ENCODE data around the gene BEGAIN. TPM values are rescaled to one million over a fixed set of nuclear protein-coding genes. Genes with fewer than 3 reads are reported as not detected.

Gene BEGAIN
- total and polyA plus RNA-seq, 9 donors, result 2.0 to 7.9 (median 4.5) TPM

GRCh38 chr14:100549834-100550625 lies 37.2 kb downstream of the BEGAIN start:
- H3K4me3 ChIP-seq (ENCODE audit: low read length), result no peak overlapping the region

GRCh38 chr14:100548939-100549338 lies 38.3 kb downstream of the BEGAIN start:
- H3K9me3 ChIP-seq (replicated peaks; ENCODE audit: control insufficient read depth, low read depth, low read length), result no peaks in the 10 kb centered on the region
- peaks cover 18% of the 10 kb centered on the region for H3K27me3 ChIP-seq (ENCODE audit: control insufficient read depth, insufficient read depth, low read length)
- no peak overlapping the region for H3K4me3 ChIP-seq (ENCODE audit: low read length)
- H3K27ac ChIP-seq (ENCODE audit: low read length), result no peak overlapping the region
- WGBS (ENCODE audit: insufficient coverage), result 78% methylated on average over 15 of the region's 15 CpGs
- DNase-seq, result no peak
- no peaks in the 10 kb centered on the region for H3K36me3 ChIP-seq (ENCODE audit: control insufficient read depth, insufficient read depth, low read length)
- peaks cover 16% of the 10 kb centered on the region for H3K4me1 ChIP-seq (ENCODE audit: control insufficient read depth, insufficient read depth, low read length)

More at GRCh38 chr14:100549834-100550625, 37.2 kb downstream of the BEGAIN start:
- Histone ChIP-seq H3K4me1 (ENCODE audit: control insufficient read depth, insufficient read depth, low read length) (peaks cover 23% of the 10 kb centered on the region), H3K27me3 (ENCODE audit: control insufficient read depth, insufficient read depth, low read length) (peaks cover 18% of the 10 kb centered on the region), H3K27ac (ENCODE audit: low read length) (no peak overlapping the region), H3K9me3 (replicated peaks; ENCODE audit: control insufficient read depth, low read depth, low read length) (no peaks in the 10 kb centered on the region), H3K36me3 (ENCODE audit: control insufficient read depth, insufficient read depth, low read length) (no peaks in the 10 kb centered on the region)
- 64% methylated on average over 27 of the region's 29 CpGs for WGBS (ENCODE audit: insufficient coverage)
- DNase-seq, result no peak

GRCh38 chr14:100548295-100548655 lies 38.9 kb downstream of the BEGAIN start:
- Histone ChIP-seq H3K9me3 (replicated peaks; ENCODE audit: control insufficient read depth, low read depth, low read length) (no peaks in the 10 kb centered on the region), H3K4me1 (ENCODE audit: control insufficient read depth, insufficient read depth, low read length) (peaks cover 12% of the 10 kb centered on the region), H3K27me3 (ENCODE audit: control insufficient read depth, insufficient read depth, low read length) (peaks cover 16% of the 10 kb centered on the region), H3K27ac (ENCODE audit: low read length) (no peak overlapping the region), H3K36me3 (ENCODE audit: control insufficient read depth, insufficient read depth, low read length) (peaks cover 1% of the 10 kb centered on the region), H3K4me3 (ENCODE audit: low read length) (no peak overlapping the region)
- WGBS (ENCODE audit: insufficient coverage), result 73% methylated on average over 5 of the region's 5 CpGs
- no peak for DNase-seq

DNA sequence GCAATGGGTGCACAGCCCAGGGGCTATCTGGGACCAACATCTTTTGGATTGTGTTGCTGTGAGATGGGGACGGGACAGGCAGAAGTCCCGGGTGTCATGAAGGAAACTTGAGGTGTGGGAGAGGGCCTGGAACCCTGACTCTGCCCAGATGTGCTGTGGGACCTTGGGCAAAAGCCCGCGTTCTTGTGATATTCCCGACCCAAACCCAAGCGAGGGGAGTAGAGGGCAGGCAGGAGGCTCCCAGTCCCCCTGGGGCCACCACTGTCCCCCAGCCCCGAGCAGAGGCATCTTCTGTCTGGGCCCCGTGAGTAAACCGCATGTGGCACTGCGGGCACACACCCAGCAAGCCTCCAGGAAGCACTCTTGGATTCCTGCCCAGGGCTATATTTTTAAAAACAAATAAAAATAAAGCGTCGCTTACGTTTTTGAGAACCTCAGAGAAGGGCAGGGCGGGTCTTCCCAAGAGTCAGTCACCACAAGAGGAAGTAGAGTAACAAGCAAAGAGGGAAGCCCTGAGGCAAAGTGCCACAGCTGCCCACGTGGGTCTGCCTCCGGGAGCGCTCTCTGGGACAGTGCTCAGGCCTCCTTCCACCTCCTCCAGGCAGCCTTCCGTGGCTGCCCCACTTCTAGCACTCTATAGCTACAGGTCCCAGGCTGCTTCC lies 39.5 kb downstream of the BEGAIN start:
- H3K4me1 ChIP-seq (ENCODE audit: control insufficient read depth, insufficient read depth, low read length), result peaks cover 12% of the 10 kb centered on the region
- WGBS (ENCODE audit: insufficient coverage), result 69% methylated on average over 12 of the region's 18 CpGs
- peaks cover 2% of the 10 kb centered on the region for H3K36me3 ChIP-seq (ENCODE audit: control insufficient read depth, insufficient read depth, low read length)
- DNase-seq, result peak; percentile 81
- no peaks in the 10 kb centered on the region for H3K9me3 ChIP-seq (replicated peaks; ENCODE audit: control insufficient read depth, low read depth, low read length)
- no peak overlapping the region for H3K27ac ChIP-seq (ENCODE audit: low read length)
- H3K27me3 ChIP-seq (ENCODE audit: control insufficient read depth, insufficient read depth, low read length), result peaks cover 16% of the 10 kb centered on the region
- no peak overlapping the region for H3K4me3 ChIP-seq (ENCODE audit: low read length)

DNA sequence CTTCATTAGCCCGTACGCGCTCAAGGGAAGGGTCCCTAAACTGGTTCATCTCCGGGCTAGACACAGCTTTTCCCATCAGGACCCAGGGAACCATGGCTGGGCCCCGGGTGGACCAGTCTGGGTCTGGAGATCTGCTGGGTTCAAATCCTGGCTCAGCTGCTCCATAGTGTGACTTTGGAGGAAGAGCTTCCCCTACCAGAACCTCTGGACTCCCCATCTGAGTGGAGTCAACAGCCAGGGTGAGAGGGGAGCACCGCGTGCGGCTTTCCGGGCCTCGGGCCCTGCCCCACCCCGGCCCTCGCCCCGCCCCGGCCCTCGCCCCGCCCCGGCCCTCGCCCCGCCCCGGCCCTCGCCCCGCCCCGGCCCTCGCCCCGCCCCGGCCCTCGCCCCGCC lies 41.2 kb downstream of the BEGAIN start:
- H3K27ac ChIP-seq (ENCODE audit: low read length), result no peak overlapping the region
- no peaks in the 10 kb centered on the region for H3K9me3 ChIP-seq (replicated peaks; ENCODE audit: control insufficient read depth, low read depth, low read length)
- H3K27me3 ChIP-seq (ENCODE audit: control insufficient read depth, insufficient read depth, low read length), result peaks cover 14% of the 10 kb centered on the region
- WGBS (ENCODE audit: insufficient coverage), result 74% methylated on average over 4 of the region's 28 CpGs
- no peak overlapping the region for H3K4me3 ChIP-seq (ENCODE audit: low read length)
- H3K4me1 ChIP-seq (ENCODE audit: control insufficient read depth, insufficient read depth, low read length), result peaks cover 22% of the 10 kb centered on the region
- no peak for DNase-seq
- peaks cover 2% of the 10 kb centered on the region for H3K36me3 ChIP-seq (ENCODE audit: control insufficient read depth, insufficient read depth, low read length)

- Histone ChIP-seq H3K4me1 (ENCODE audit: control insufficient read depth, insufficient read depth, low read length) (peaks cover 24% of the 10 kb centered on the region), H3K4me3 (ENCODE audit: low read length) (no peak overlapping the region), H3K9me3 (replicated peaks; ENCODE audit: control insufficient read depth, low read depth, low read length) (no peaks in the 10 kb centered on the region), H3K27me3 (ENCODE audit: control insufficient read depth, insufficient read depth, low read length) (peaks cover 13% of the 10 kb centered on the region), H3K36me3 (ENCODE audit: control insufficient read depth, insufficient read depth, low read length) (peaks cover 2% of the 10 kb centered on the region), H3K27ac (ENCODE audit: low read length) (no peak overlapping the region)
- 90% methylated on average over 1 of the region's 5 CpGs for WGBS (ENCODE audit: insufficient coverage)
- no peak for DNase-seq
Measured at GRCh38 chr14:100545359-100545758, 41.9 kb downstream of the BEGAIN start.

DNA sequence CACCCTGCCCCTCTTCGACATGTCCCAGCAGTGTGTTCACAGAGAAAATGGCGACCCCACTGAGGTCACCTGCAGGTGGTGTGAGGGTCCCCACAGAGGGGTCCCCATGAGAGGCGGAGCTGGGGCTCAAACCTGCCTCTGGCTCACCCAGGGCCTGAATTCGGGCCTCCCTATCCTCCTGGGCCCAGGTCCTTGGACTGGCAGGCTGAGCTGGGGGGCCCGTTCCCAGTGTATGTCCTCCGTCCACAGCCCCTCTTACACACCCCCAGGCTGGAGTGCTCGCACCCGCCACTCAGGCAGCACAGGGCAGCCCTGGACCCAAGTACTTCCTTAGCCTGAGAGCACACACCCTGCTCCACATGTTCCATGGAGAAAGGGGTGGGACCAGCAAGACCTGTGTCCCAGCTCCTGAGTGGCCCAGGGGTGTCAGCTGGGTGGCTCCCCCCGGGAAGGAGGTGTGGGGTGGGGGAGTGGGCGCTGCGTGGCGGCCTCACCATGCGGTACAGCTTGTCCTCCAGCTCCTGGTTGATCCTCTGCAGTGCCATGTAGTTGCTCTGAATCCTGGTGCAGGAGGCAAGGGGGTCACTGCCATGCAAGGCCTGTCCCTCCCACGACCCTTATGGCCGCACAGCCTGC lies 42.6 kb downstream of the BEGAIN start:
- Histone ChIP-seq H3K9me3 (replicated peaks; ENCODE audit: control insufficient read depth, low read depth, low read length) (no peaks in the 10 kb centered on the region), H3K27me3 (ENCODE audit: control insufficient read depth, insufficient read depth, low read length) (peaks cover 13% of the 10 kb centered on the region), H3K4me1 (ENCODE audit: control insufficient read depth, insufficient read depth, low read length) (peaks cover 24% of the 10 kb centered on the region), H3K4me3 (ENCODE audit: low read length) (no peak overlapping the region), H3K27ac (ENCODE audit: low read length) (no peak overlapping the region), H3K36me3 (ENCODE audit: control insufficient read depth, insufficient read depth, low read length) (peaks cover 2% of the 10 kb centered on the region)
- 87% methylated on average over 7 of the region's 15 CpGs for WGBS (ENCODE audit: insufficient coverage)
- DNase-seq, result no peak

- Histone ChIP-seq H3K4me3 (ENCODE audit: low read length) (no peak overlapping the region), H3K27ac (ENCODE audit: low read length) (no peak overlapping the region), H3K27me3 (ENCODE audit: control insufficient read depth, insufficient read depth, low read length) (peaks cover 13% of the 10 kb centered on the region), H3K4me1 (ENCODE audit: control insufficient read depth, insufficient read depth, low read length) (peaks cover 24% of the 10 kb centered on the region), H3K9me3 (replicated peaks; ENCODE audit: control insufficient read depth, low read depth, low read length) (no peaks in the 10 kb centered on the region), H3K36me3 (ENCODE audit: control insufficient read depth, insufficient read depth, low read length) (peaks cover 2% of the 10 kb centered on the region)
- DNase-seq, result no peak
- WGBS (ENCODE audit: insufficient coverage), result 88% methylated on average over 19 of the region's 19 CpGs
Measured at GRCh38 chr14:100543471-100544455, 43.5 kb downstream of the BEGAIN start.

- peaks cover 8% of the 10 kb centered on the region for H3K27me3 ChIP-seq (ENCODE audit: control insufficient read depth, insufficient read depth, low read length)
- H3K36me3 ChIP-seq (ENCODE audit: control insufficient read depth, insufficient read depth, low read length), result peaks cover 2% of the 10 kb centered on the region
- WGBS (ENCODE audit: insufficient coverage), result 79% methylated on average over 10 of the region's 12 CpGs
- H3K27ac ChIP-seq (ENCODE audit: low read length), result no peak overlapping the region
- H3K4me3 ChIP-seq (ENCODE audit: low read length), result no peak overlapping the region
- DNase-seq, result no peak
- peaks cover 23% of the 10 kb centered on the region for H3K4me1 ChIP-seq (ENCODE audit: control insufficient read depth, insufficient read depth, low read length)
- H3K9me3 ChIP-seq (replicated peaks; ENCODE audit: control insufficient read depth, low read depth, low read length), result no peaks in the 10 kb centered on the region
Measured at GRCh38 chr14:100542619-100543205, 44.5 kb downstream of the BEGAIN start.
